Measurements from ENCODE around the gene ACRBP. TPM values are rescaled to one million over a fixed set of nuclear protein-coding genes. Genes with fewer than 3 reads are reported as not detected.

ACRBP gene
- total RNA-seq, 2 experiments from 2014 or later, result 8.0 to 8.8 TPM

DNA sequence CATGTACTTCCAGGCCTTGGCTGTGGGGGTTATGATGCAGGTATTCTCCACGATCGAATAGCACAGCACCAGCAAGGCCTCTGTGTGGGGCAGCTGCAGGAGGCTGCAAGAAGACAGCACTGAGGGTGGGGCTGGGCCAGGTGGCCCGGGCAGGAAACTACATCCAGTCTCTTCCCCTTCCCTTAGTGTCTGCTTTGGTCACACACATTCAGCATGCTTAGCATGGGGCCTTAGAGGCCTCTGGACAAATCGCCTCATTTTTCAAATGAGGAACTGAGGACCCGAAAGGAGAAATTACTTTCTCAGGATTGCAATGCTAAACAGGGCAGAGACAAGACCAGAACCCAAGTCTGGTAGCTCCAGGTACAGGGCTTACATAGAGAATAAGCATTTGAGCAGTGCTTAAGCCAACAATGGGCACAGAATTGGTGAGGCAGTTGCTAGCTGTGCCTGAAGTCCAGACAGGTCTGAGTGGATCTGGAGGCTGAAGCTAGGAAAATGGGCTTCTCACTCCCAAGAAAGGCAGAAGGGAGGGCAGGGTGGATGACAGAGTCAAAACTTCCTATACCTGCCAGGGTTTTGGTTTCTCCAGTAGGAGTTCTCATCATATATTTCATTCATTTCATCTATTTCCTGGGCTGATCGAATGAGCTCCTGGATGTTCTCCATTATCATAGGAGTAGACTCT is 3.5 kb downstream of the ACRBP start:
- ATAC-seq (ENCODE audit: low read depth), result no peak
- POLR2A ChIA-PET, result interaction anchor here (1.7 to 1.8 kb wide), 2 partner anchors 8 to 12 kb away, joined by 4 to 5 read pairs; partner anchors contain the start of gene LPAR5
- DNase-seq, result no peak
- peaks cover 20% of the 10 kb centered on the region for H3K4me1 Mint-ChIP-seq
- no peak overlapping the region for H3K27ac Mint-ChIP-seq
- no peak overlapping the region for H3K4me3 Mint-ChIP-seq
- peaks cover 3% of the 10 kb centered on the region for H3K27me3 Mint-ChIP-seq
- peaks cover 45% of the 10 kb centered on the region for H3K36me3 Mint-ChIP-seq
- peaks cover 20% of the 10 kb centered on the region for H3K9me3 Mint-ChIP-seq

DNA sequence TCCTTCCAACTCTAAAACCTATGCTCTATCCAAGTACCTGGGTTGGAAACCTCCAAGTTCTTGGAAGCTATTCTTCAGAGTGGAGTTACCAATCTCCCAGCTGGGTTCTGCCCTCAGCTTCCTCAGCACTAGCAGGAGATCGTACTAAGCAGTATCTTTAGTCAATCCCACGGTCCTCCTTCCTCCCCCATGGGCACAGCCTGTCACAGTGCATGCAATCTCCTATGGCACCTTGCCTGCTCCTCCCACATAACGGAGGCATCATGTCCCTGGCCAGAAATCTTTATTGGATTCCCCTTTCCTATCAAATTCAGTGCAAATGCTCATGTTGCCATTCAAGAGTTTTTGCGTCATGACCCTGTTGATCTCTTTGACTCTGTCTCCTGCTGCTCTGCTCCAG is 6.1 kb downstream of the ACRBP start:
- POLR2A ChIA-PET, result no interaction called here

DNA sequence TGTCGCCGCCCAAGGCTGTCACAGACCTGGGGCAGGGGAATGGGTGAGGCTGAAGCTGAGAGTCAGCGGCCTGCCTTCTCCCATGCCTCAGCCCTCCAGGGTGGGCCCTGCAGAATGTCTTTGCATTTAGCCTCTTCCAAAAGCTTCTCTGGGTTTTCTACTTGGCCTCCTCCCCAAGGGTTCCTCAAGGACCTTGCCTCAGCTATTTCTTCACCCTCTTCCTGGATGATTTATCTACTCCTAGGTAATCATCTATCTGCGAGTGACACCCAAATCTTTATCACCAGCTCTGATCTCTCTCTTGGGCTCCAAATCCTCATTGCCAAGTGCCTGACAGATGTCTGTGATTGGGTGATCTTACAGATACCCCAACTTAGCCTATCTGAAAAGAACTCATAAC is 6.7 kb downstream of the ACRBP start:
- POLR2A ChIA-PET, result no interaction called here
- Mint-ChIP-seq H3K4me1 (peaks cover 19% of the 10 kb centered on the region), H3K36me3 (peaks cover 27% of the 10 kb centered on the region), H3K27me3 (peaks cover 3% of the 10 kb centered on the region), H3K27ac (no peak overlapping the region), H3K9me3 (peaks cover 17% of the 10 kb centered on the region), H3K4me3 (no peak overlapping the region)
- no peak for ATAC-seq (ENCODE audit: low read depth)
- DNase-seq, result no peak

More for the DNA sequence above, 6.1 kb downstream of the ACRBP start:
- no peak overlapping the region for H3K27ac Mint-ChIP-seq
- H3K4me3 Mint-ChIP-seq, result no peak overlapping the region
- H3K27me3 Mint-ChIP-seq, result peaks cover 3% of the 10 kb centered on the region
- H3K36me3 Mint-ChIP-seq, result peaks cover 28% of the 10 kb centered on the region
- ATAC-seq (ENCODE audit: low read depth) (no peak), DNase-seq (no peak)
- peaks cover 14% of the 10 kb centered on the region for H3K4me1 Mint-ChIP-seq
- H3K9me3 Mint-ChIP-seq, result peaks cover 17% of the 10 kb centered on the region

DNA sequence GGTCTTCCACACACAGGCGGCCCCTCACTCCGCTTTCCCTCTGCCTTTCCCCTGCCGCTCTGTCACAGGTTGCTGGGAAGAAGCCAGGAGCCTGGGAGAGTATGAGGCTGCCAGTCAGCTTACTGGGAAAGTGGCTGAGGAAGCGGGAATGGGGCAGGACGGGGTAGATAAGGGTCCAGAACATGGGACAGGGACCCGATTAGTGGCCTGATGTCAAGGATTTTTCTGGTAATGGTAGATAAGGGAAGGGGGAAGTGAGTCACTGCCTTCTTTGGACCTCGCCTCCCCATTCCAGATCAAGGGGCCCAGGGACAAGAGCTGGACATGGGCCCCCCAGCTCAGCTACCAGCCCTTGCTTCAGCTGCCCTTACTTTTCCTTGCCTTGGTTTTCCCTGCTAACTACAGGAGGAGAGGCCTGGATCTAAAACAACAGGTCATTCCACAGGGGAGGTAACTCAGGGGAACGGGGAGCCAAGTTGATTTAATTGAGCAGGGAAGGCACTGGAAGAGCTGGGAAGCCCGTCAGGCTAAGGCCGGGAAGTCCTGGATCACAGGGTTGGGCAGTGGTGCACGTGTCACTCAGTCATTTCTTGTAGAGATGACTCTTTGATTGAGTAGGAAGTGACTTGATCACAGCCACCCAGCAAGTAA is 8.0 kb downstream of the ACRBP start:
- H3K9me3 Mint-ChIP-seq, result peaks cover 11% of the 10 kb centered on the region
- DNase-seq (no peak), ATAC-seq (ENCODE audit: low read depth) (no peak)
- POLR2A ChIA-PET, result no interaction called here
- H3K27me3 Mint-ChIP-seq, result peaks cover 3% of the 10 kb centered on the region
- peak overlapping the region; percentile 18 for H3K27ac Mint-ChIP-seq
- H3K36me3 Mint-ChIP-seq, result peaks cover 16% of the 10 kb centered on the region
- no peak overlapping the region for H3K4me3 Mint-ChIP-seq
- peaks cover 23% of the 10 kb centered on the region for H3K4me1 Mint-ChIP-seq

DNA sequence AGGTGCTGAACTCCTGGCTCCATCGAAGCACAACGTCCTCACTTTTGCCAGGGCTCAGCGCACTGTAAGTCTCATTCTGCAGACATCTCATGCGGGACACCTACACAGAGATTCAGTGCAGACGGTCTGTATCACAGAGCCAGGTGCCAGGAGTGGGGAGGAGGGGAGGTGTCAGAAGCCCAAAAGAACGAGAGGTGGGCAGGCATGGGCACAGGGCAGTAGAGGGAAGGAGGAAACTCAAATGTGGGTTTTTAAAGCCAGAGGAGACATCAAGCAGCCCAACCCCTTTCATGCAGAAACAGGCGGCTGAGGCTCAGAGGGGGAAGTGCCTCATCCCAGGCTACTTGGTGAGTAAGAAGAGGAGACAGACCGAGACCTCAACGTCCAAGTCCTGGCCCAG is 8.9 kb downstream of the ACRBP start:
- Mint-ChIP-seq H3K36me3 (peaks cover 7% of the 10 kb centered on the region), H3K9me3 (peaks cover 6% of the 10 kb centered on the region), H3K4me1 (peaks cover 22% of the 10 kb centered on the region), H3K4me3 (no peak overlapping the region), H3K27me3 (peaks cover 3% of the 10 kb centered on the region), H3K27ac (peak overlapping the region; percentile 58)
- DNase-seq, result no peak
- no peak for ATAC-seq (ENCODE audit: low read depth)
- POLR2A ChIA-PET, result no interaction called here

DNA sequence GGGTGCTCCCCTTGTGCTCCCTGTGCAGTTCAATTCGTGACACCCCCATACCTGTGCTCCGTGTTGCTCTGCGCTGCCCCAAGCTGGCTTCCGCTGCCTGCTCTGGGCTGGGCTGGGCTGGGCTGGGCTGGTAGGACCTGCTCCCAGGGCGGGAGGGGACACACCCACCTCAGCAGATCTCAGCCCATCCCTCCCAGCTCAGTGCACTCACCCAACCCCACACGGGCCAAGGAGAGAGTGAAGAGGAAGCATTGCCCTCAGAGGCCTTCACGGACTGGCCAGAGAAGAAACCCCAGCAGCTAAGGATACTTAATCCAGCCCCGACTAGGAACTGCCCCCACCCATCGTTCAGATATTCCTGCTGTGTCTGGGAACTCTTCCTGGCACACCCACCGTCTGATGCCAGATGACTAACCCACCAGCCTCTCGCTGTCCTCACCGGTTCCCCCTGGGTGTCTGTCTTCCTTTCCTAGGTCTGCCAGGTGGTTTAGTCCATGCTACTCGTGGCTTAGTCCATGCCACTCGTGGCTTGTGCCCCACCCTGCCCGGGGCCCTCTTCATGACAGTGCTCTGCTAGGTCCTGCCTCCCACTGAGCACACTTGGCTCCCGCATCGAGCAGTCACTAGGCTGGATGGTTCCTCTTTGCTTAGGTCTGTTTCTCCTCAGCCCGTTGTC is 11.2 kb downstream of the ACRBP start, which contains the start of gene LPAR5:
Gene LPAR5 (minus strand): TSS at position 104 of the 676 bp plus-strand sequence. CDS start 14,711 bp downstream, outside the sequence.
- no peak for DNase-seq
- Mint-ChIP-seq H3K4me3 (peak within 1 kb of the TSS; percentile 87), H3K9me3 (no peaks in the 10 kb centered on the region), H3K27ac (peak within 1 kb of the TSS; percentile 94), H3K27me3 (no peaks in the 10 kb centered on the region), H3K36me3 (no peaks in the 10 kb centered on the region), H3K4me1 (peaks cover 45% of the 10 kb centered on the region)
- POLR2A ChIA-PET, result interaction anchor here (0.6 to 2.5 kb wide), 11 partner anchors 8 to 88 kb away, joined by 3 to 13 read pairs (median 5); partner anchors contain the start of genes ACRBP, COPS7A and ZNF384
- peak; percentile 56 for ATAC-seq (ENCODE audit: low read depth)

DNA sequence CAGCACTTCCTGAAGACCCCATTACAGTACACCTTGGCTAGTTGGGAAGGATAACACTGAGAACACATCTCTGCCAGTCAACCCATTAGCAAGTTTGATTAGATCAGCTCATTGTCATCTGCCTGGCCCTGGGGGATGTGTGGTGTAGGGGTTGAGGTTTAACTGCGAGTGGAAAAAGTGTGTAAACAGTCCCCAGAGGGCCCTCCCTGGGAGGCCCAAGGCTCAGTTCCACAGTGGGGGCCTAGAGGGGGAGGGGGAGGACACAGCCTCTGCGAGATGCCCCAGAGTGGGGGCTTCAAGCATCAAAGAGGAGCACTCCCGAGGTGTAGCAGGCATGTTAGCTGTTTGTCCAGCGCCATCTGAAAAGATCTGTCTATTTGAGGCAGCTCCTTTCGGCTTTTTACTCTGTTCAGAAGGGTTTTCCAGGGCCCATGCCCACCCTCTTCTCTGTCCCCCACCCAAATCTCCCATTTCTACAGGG is 11.8 kb downstream of the ACRBP start:
- ATAC-seq (ENCODE audit: low read depth) (peak; percentile 53), DNase-seq (peak; percentile 62)
- POLR2A ChIA-PET, result interaction anchor here (0.6 to 2.5 kb wide), 11 partner anchors 8 to 88 kb away, joined by 3 to 13 read pairs (median 5); partner anchors contain the start of genes ACRBP, COPS7A and ZNF384
- Mint-ChIP-seq H3K4me3 (peak overlapping the region; percentile 87), H3K36me3 (no peaks in the 10 kb centered on the region), H3K9me3 (no peaks in the 10 kb centered on the region), H3K4me1 (peaks cover 50% of the 10 kb centered on the region), H3K27me3 (no peaks in the 10 kb centered on the region), H3K27ac (peak overlapping the region; percentile 94)

DNA sequence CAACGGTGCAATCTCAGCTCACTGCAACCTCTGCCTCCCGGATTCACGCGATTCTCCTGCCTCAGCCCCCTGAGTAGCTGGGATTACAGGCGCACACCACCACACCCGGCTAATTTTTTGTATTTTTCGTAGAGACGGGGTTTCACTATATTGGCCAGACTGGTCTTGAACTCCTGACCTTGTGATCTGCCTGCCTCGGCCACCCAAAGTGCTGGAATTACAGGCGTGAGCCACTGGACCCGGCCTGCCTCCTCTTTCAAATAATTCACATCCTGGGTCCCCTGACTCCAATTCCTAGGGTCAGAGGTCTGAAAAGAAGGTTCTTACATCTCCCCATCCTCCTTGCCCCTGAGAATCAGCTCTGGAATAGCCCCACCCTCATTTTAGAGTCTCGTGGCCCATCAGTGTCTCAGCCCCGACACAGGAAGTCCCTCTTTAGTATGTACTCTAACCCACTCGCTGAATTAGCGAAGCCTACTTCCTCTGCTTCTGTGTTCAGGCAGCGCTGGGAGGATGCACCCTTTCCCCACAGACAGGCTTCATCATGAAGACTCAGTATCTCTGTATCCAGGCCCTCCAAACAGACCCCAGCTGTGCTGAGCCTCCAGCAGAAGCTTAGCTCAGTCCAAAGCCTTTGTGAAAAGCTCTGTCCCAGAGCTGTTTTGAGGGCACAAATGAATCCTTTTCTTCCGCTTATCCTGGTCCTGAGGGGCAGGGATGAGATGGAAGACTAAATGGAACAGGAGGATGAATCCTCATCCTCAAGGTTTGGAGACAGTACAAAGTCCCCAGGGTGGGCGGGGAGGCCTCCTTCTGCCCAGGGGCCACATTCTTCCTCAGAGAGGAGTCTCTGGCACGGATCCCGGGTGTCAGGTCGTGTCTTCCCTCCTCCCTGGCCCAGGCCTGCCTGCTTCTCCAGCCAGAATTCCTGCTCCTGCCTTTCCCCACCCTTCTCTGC is 14.9 kb downstream of the ACRBP start:
- POLR2A ChIA-PET, result interaction anchor here (0.5 to 3.9 kb wide), 17 partner anchors 12 to 1672 kb away, joined by 3 to 28 read pairs (median 4); partner anchors contain the start of genes C12orf57, GAPDH, RNU7-1 and USP5
- Mint-ChIP-seq H3K4me3 (peak overlapping the region; percentile 89), H3K9me3 (no peaks in the 10 kb centered on the region), H3K27me3 (no peaks in the 10 kb centered on the region), H3K36me3 (no peaks in the 10 kb centered on the region), H3K4me1 (peaks cover 57% of the 10 kb centered on the region), H3K27ac (peak overlapping the region; percentile 99)
- DNase-seq, result peak; percentile 54
- peak; percentile 79 for ATAC-seq (ENCODE audit: low read depth)

DNA sequence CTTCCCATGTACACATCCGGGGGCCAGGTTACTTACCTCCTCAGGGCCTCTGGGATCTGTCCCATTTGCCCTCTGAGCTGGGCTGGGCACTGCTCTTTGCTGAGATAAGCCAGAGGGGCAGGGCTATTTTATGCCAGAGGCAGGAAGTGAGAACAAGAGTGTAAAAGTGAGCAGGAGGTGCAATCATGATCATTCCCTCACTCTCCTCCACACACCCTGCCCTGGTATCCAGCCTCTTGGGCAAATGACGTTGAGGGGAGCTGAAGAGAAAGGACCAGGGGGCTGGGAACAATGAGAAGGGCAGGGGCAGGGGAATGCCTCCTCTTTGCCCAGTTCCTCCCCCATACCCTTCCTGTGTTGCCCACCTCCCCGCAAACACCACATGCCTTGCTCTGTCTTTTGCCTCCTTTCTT is 15.7 kb downstream of the ACRBP start:
- H3K4me3 Mint-ChIP-seq, result peak overlapping the region; percentile 89
- peak overlapping the region; percentile 99 for H3K27ac Mint-ChIP-seq
- H3K9me3 Mint-ChIP-seq, result no peaks in the 10 kb centered on the region
- ATAC-seq (ENCODE audit: low read depth) (peak; percentile 24), DNase-seq (peak; percentile 50)
- H3K36me3 Mint-ChIP-seq, result no peaks in the 10 kb centered on the region
- no peaks in the 10 kb centered on the region for H3K27me3 Mint-ChIP-seq
- peaks cover 62% of the 10 kb centered on the region for H3K4me1 Mint-ChIP-seq
- POLR2A ChIA-PET, result interaction anchor here (0.6 to 3.9 kb wide), 15 partner anchors 11 to 312 kb away, joined by 3 to 28 read pairs (median 4); partner anchors contain the start of genes C12orf57, GAPDH, RNU7-1 and USP5

DNA sequence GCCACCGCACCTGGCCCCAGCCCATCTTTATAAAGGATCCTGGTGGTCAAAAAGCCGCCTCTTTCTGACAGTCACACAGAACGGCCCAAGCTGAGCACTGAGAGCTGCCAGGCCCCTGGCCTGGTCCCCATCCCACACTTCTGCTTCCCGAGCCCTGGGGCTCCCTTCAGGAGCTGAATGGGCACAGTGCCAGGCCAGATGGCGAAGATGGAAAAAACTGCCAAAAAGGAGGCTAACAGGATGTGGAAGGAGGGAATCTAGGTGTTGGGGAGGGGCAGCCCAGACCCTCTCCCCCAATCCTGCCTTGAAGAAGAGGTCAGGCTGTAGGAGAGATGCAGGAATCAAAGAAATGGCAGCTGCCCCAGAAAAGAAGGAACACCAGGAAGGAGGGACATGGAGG is 16.5 kb downstream of the ACRBP start:
- POLR2A ChIA-PET, result interaction anchor here (0.7 to 3.9 kb wide), 4 partner anchors 16 to 242 kb away, joined by 3 to 28 read pairs (median 17); partner anchors contain the start of genes SPSB2 and ZNF384
- Mint-ChIP-seq H3K27me3 (no peaks in the 10 kb centered on the region), H3K36me3 (no peaks in the 10 kb centered on the region), H3K4me3 (peak overlapping the region; percentile 89), H3K4me1 (peaks cover 58% of the 10 kb centered on the region), H3K9me3 (no peaks in the 10 kb centered on the region), H3K27ac (peak overlapping the region; percentile 99)
- ATAC-seq (ENCODE audit: low read depth), result no peak
- no peak for DNase-seq

DNA sequence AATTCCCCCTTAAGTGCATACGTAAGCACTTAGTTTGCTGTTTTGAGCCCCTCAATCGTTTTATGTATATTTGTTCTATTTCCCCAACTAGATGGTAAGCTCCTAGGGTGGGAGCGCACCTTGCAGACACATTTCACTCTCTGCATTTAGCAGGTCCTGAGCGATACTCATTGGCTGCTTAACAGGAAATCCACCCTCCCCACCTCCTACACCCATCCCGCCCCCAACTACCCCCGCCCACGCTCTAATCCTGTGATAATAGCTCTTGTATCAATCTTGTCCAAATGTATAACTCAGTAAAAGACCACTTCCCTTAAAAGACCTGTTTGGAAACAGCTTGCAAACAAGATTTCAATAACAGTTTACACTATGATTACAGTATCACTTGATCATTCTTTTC is 19.6 kb downstream of the ACRBP start:
- H3K36me3 Mint-ChIP-seq, result no peaks in the 10 kb centered on the region
- peak overlapping the region; percentile 87 for H3K27ac Mint-ChIP-seq
- no peaks in the 10 kb centered on the region for H3K9me3 Mint-ChIP-seq
- DNase-seq (no peak), ATAC-seq (ENCODE audit: low read depth) (peak; percentile 69)
- peaks cover 40% of the 10 kb centered on the region for H3K4me1 Mint-ChIP-seq
- no peaks in the 10 kb centered on the region for H3K27me3 Mint-ChIP-seq
- POLR2A ChIA-PET, result interaction anchor here (0.8 to 3.0 kb wide), 9 partner anchors 8 to 157 kb away, joined by 3 to 10 read pairs (median 4); partner anchors contain the start of genes LPAR5, MLF2 and VAMP1
- peak overlapping the region; percentile 91 for H3K4me3 Mint-ChIP-seq

All from activated naive CD8-positive, alpha-beta T cell treated with anti-CD3 and anti-CD28 coated beads, Interleukin-2, amount 10 ng/mL, durations not matched to agents 7 days and 5 days (primary cell).